ENCODE measurements around the gene HSD17B14.

The HSD17B14 gene

DNA sequence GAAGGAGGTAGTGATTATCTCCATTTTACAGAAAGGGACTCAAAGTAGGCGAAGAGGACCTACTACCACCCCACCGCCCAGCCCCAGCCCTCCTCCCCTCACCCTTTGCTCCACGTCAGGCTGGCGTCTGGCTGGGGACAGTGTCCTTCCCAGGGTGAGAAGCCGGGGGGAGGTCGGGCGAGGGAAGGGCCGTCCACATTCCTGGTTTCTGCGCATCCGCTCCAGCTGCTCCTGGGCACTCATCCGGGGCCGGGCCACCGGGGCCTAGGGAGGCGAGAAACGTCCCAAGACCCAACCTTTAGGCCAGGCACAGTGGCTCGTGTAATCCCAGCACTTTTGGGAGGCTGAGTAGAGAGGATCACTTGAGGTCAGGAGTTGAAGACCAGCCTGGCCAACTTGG, 4.8 kb upstream of the HSD17B14 start:
- TF ChIP-seq CTCF (IDR thresholded peaks at IDR 0.05): no peak

- no peak for TF ChIP-seq CTCF (IDR thresholded peaks at IDR 0.05)
Observed at GRCh38 chr19:48837687-48838086, 1.4 kb upstream of the HSD17B14 start.

DNA sequence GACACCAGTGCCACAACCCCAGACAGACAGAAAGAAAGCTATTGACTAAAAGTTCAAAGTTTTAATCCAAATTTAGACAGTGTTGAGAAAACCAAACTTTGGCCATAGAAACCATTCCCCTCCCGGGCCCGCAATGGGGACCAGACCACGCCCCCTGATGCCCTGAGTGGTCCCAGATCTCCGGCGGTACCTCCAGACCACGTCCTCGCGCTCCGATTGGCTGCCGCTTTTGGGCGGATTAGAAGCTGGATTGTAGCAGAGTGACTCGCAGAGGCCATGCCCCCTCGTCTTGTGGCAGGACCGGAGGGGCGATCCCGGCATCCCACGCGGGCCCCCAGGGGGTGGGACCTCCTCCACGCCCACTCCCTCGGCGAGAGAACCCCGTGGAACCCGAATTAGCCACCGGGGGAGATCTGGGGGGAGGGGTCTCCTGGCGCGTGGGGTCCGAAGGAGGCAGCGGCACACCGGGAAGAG, 797 bp upstream of the HSD17B14 start:
- no peak for TF ChIP-seq CTCF (IDR thresholded peaks at IDR 0.05)

- TF ChIP-seq CTCF (IDR thresholded peaks at IDR 0.05): peak; percentile 60
Observed at GRCh38 chr19:48835734-48836088, 580 bp downstream of the HSD17B14 start.

DNA sequence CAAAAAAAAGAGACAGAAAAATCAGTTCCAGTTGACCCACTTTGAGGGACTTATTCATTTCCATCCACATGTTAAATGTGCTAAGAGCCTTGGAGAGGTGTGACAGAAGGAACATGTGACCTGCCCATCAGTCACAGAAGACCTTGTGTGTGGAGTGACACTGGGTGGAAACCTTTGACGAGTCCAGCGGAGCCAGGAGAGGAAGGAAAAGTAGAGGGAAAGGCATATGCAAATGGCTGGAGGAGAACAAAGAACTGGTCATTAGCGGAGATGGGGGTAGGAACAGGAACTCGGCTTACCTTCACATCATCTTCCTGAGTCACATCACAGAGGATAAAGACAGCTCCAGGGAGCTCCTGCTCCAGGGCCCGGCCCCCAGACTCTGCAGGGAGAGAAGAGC, 2.3 kb downstream of the HSD17B14 start:
- no peak for TF ChIP-seq CTCF (IDR thresholded peaks at IDR 0.05)

GRCh38 chr19:48833049-48833448, 3.2 kb downstream of the HSD17B14 start:
- TF ChIP-seq CTCF (IDR thresholded peaks at IDR 0.05): no peak

DNA sequence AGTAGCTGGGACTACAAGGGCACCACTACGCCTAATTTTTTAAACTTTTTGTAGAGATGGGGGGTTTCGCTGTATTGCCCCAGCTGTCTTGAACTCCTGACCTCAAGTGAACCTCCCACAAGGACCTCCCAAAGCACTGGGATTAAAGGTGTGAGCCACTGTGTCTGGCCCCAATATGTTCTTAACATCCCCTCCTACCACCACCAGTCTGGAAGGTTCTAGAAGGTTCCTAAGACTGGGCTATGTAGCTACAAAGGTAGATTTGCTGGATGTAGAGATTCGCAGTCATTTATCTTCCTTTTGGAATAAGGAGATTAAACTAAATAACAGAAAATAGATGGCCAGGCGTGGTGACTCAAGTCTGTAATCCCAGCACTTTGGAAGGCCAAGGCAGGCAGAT, 5.3 kb downstream of the HSD17B14 start:
- TF ChIP-seq CTCF (IDR thresholded peaks at IDR 0.05): no peak

DNA sequence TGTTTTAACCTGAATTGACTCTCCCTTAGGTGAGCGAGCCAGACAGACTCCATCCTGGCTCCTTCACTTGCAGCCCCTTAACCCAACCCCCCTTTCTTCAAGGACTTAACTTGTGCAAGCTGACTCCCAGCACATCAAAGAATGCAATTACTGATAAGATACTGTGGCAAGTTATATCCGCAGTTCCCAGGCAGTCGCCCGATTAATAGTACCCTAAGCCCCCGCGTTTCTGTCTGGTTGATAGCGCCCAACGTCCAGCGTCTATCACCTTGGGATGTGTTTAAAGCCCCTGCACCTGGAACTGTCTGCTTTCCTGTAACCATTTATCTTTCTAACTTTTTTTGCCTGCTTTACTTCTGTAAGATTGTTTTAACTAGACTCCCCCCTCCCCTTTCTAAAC, 6.2 kb downstream of the HSD17B14 start:
- TF ChIP-seq CTCF (IDR thresholded peaks at IDR 0.05): no peak

Data from LNCAP (cell line).